Mammary epithelial cell (primary cell): ENCODE measurements around the gene CLTCL1.

Source experiments
- EZH2 ChIP-seq: IDR thresholded peaks from 2 replicates; pipeline ENCODE4 v1.6.1; 2012; ENCODE audit warnings: low read length, inconsistent platforms, borderline replicate concordance
- TF ChIP-seq, protein P1 (sequence below), 2 donors: IDR thresholded peaks in 1 of 2; conservative IDR thresholded peaks in 1 of 2; 2 replicates each; pipeline ENCODE4 v1.5.1; 2011 to 2012; ENCODE audit warnings: inconsistent platforms in 2 of 2, low read length in 2 of 2, mild to moderate bottlenecking in 2 of 2, control low read depth in 1 of 2, low read depth in 1 of 2; ENCODE audit not compliant: insufficient read depth in 1 of 2; ENCODE audit errors: extremely low read depth in 1 of 2

DNA sequence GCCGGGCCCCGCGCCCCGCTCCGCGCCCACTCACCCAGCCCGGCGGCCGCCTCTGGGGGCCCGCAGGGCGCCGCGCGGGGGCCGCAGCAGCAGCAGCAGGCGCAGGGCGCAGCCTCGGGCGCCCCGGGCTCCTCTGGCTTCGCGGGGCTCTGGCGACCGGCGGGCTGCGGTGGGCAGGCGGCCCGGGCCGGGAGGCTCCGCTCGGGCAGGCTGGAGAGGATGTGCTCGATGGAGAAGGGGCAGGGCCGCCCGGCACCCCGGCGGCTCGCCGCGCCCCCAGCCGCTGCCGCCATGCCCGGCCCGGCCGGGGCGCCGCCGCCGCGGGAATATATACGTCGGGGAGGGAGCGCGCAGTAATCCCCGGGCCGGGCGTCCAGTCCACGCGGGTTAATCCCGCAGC, 141.5 kb downstream of the CLTCL1 start, which contains the start of gene GSC2:
- TF ChIP-seq, protein P1, sequence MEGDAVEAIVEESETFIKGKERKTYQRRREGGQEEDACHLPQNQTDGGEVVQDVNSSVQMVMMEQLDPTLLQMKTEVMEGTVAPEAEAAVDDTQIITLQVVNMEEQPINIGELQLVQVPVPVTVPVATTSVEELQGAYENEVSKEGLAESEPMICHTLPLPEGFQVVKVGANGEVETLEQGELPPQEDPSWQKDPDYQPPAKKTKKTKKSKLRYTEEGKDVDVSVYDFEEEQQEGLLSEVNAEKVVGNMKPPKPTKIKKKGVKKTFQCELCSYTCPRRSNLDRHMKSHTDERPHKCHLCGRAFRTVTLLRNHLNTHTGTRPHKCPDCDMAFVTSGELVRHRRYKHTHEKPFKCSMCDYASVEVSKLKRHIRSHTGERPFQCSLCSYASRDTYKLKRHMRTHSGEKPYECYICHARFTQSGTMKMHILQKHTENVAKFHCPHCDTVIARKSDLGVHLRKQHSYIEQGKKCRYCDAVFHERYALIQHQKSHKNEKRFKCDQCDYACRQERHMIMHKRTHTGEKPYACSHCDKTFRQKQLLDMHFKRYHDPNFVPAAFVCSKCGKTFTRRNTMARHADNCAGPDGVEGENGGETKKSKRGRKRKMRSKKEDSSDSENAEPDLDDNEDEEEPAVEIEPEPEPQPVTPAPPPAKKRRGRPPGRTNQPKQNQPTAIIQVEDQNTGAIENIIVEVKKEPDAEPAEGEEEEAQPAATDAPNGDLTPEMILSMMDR (conservative IDR thresholded peaks at IDR 0.05 in 1 of 2, IDR thresholded peaks at IDR 0.05 in 1 of 2; ENCODE audit: extremely low read depth in 1 of 2, insufficient read depth in 1 of 2, low read depth in 1 of 2, low read length in 2 of 2), result no peak
- TF ChIP-seq EZH2, result no peak
